Measurements from ENCODE around the gene CACNA1E.

The CACNA1E gene

DNA sequence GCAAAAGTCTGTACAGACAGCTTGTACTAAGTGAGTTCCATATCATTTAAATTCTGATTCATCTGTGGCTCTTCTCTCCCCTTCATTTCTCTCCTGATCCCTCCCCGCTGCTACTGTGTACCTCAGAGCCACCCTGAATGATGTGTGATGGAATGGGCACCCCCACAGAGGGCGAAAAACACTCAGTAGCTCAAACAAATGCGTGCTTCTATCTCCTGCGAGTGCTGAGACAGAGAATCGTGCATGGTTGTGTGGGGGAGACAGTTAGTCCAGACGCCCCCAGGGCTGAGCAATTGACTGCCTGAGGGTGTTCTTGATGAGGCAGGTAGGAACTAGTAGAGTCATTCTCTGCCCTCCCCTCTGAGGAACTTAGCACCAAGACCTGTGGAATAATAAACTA is 308.4 kb downstream of the CACNA1E start:
- Histone ChIP-seq H3K79me2 (ENCODE audit: insufficient read depth, low read length) (no peaks in the 10 kb centered on the region), H3K4me3 (ENCODE audit: insufficient read depth, low read length, poor library complexity, severe bottlenecking) (no peak overlapping the region), H4K20me1 (ENCODE audit: low read depth, low read length) (no peaks in the 10 kb centered on the region), H3K9me3 (ENCODE audit: insufficient read depth, low read length) (no peaks in the 10 kb centered on the region), H3F3A (ENCODE audit: insufficient read depth) (no peaks in the 10 kb centered on the region), H3K9me2 (replicated peaks; ENCODE audit: insufficient read depth, low read length) (no peaks in the 10 kb centered on the region), H3K4me2 (ENCODE audit: low read depth, low read length, poor library complexity, severe bottlenecking) (no peak overlapping the region), H2AFZ (ENCODE audit: low read depth, low read length, severe bottlenecking) (no peak overlapping the region), H3K36me3 (ENCODE audit: low read length) (no peaks in the 10 kb centered on the region), H3K27ac (ENCODE audit: low read depth, low read length) (no peak overlapping the region), H3K27me3 (ENCODE audit: low read length) (no peaks in the 10 kb centered on the region), H3K9ac (ENCODE audit: low read length) (no peak overlapping the region)
- TF ChIP-seq, protein P1, sequence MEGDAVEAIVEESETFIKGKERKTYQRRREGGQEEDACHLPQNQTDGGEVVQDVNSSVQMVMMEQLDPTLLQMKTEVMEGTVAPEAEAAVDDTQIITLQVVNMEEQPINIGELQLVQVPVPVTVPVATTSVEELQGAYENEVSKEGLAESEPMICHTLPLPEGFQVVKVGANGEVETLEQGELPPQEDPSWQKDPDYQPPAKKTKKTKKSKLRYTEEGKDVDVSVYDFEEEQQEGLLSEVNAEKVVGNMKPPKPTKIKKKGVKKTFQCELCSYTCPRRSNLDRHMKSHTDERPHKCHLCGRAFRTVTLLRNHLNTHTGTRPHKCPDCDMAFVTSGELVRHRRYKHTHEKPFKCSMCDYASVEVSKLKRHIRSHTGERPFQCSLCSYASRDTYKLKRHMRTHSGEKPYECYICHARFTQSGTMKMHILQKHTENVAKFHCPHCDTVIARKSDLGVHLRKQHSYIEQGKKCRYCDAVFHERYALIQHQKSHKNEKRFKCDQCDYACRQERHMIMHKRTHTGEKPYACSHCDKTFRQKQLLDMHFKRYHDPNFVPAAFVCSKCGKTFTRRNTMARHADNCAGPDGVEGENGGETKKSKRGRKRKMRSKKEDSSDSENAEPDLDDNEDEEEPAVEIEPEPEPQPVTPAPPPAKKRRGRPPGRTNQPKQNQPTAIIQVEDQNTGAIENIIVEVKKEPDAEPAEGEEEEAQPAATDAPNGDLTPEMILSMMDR (IDR thresholded peaks at IDR 0.05; ENCODE audit: insufficient read depth, low read length, poor library complexity, severe bottlenecking): no peak
- no peak for TF ChIP-seq EZH2phosphoT487 (conservative IDR thresholded peaks at IDR 0.05; ENCODE audit: low read length)

DNA sequence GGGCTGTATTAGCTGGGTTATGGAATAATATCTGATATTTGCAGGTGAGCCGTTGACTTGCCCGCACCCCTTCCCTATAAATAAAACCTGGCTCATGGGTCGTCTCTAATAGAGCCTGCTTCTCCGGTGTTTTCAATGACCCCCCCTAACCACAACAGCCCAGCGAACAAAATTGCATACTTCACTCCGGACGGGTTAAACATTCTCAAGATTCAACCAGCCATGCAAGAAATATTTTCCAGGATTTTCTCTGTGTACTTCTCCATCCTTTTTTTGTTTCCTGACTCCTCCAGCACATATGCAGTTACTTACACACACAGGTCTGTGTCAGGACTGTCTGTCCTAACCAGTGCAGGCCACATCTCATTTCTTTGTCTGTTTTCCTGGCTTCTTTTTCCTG is 310.5 kb downstream of the CACNA1E start:
- no peak overlapping the region for H3K4me2 ChIP-seq (ENCODE audit: low read depth, low read length, poor library complexity, severe bottlenecking)
- no peaks in the 10 kb centered on the region for H3K9me2 ChIP-seq (replicated peaks; ENCODE audit: insufficient read depth, low read length)
- H4K20me1 ChIP-seq (ENCODE audit: low read depth, low read length): no peaks in the 10 kb centered on the region
- no peak overlapping the region for H2AFZ ChIP-seq (ENCODE audit: low read depth, low read length, severe bottlenecking)
- H3K4me3 ChIP-seq (ENCODE audit: insufficient read depth, low read length, poor library complexity, severe bottlenecking): no peak overlapping the region
- H3F3A ChIP-seq (ENCODE audit: insufficient read depth): no peaks in the 10 kb centered on the region
- H3K9me3 ChIP-seq (ENCODE audit: insufficient read depth, low read length): no peaks in the 10 kb centered on the region
- H3K9ac ChIP-seq (ENCODE audit: low read length): no peak overlapping the region
- H3K79me2 ChIP-seq (ENCODE audit: insufficient read depth, low read length): no peaks in the 10 kb centered on the region
- no peaks in the 10 kb centered on the region for H3K36me3 ChIP-seq (ENCODE audit: low read length)
- H3K27me3 ChIP-seq (ENCODE audit: low read length): no peaks in the 10 kb centered on the region
- H3K27ac ChIP-seq (ENCODE audit: low read depth, low read length): no peak overlapping the region
- TF ChIP-seq, protein P1 (IDR thresholded peaks at IDR 0.05; ENCODE audit: insufficient read depth, low read length, poor library complexity, severe bottlenecking): no peak
- TF ChIP-seq EZH2phosphoT487 (conservative IDR thresholded peaks at IDR 0.05; ENCODE audit: low read length): no peak

DNA sequence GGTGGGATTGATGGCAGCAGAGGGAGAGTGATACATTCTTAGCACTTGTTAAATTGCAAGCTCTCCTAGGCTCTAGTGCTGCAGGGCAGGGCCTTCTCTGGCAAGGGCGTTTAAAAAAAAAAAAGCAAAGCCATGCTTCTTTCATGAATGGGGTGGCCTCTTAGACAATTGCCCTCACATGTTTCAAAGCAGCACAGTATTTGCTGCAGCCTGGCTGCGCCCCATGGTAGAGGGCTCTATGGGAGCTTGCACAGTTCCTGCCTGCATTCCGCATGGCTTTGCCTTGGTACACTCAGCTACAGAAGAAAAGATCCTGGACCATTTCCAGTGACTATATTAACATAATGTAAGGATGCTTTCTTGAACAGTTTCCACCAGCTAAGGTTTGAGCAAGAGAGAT is 311.0 kb downstream of the CACNA1E start:
- Histone ChIP-seq H3K9me2 (replicated peaks; ENCODE audit: insufficient read depth, low read length) (no peaks in the 10 kb centered on the region), H3F3A (ENCODE audit: insufficient read depth) (no peaks in the 10 kb centered on the region), H3K27ac (ENCODE audit: low read depth, low read length) (no peak overlapping the region), H3K9me3 (ENCODE audit: insufficient read depth, low read length) (no peaks in the 10 kb centered on the region), H3K4me2 (ENCODE audit: low read depth, low read length, poor library complexity, severe bottlenecking) (no peak overlapping the region), H3K79me2 (ENCODE audit: insufficient read depth, low read length) (no peaks in the 10 kb centered on the region), H3K9ac (ENCODE audit: low read length) (no peak overlapping the region), H3K36me3 (ENCODE audit: low read length) (no peaks in the 10 kb centered on the region), H2AFZ (ENCODE audit: low read depth, low read length, severe bottlenecking) (no peak overlapping the region), H3K27me3 (ENCODE audit: low read length) (no peaks in the 10 kb centered on the region), H3K4me3 (ENCODE audit: insufficient read depth, low read length, poor library complexity, severe bottlenecking) (no peak overlapping the region), H4K20me1 (ENCODE audit: low read depth, low read length) (no peaks in the 10 kb centered on the region)
- TF ChIP-seq, protein P1 (IDR thresholded peaks at IDR 0.05; ENCODE audit: insufficient read depth, low read length, poor library complexity, severe bottlenecking): no peak
- no peak for TF ChIP-seq EZH2phosphoT487 (conservative IDR thresholded peaks at IDR 0.05; ENCODE audit: low read length)

All from SU-DHL-6 (cell line).